ENCODE results near the gene EDEM2. TPM values are rescaled to one million over a fixed set of nuclear protein-coding genes. Genes with fewer than 3 reads are reported as not detected.
A peak's percentile ranks its signal among the peaks of the same experiment; 100 is the strongest.
"Not testable (repeated sequence)": the region's sequence is repeated elsewhere in the genome, so short reads cannot be mapped to it uniquely, and the experiment has no call there.

The EDEM2 gene
- total RNA-seq, 1 donor, result 32.2 TPM

DNA sequence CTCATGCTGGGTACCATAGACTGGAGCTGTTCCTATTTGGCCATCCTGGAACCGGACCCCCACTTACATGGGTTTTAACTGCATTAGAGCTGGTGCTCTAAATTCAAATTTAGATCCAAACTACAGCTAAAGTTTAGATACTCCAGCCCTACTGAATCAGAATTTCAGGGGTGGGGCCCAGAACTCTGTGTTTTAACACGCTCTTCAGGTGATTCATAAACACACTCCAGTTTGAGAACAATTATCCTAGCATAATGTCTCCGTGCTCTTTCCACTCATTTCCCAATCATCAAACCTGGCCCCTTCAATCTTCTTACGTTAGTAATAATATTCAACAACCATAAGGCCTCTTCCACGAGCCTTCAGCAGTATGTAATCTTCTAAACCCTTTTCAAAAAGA is 69.8 kb downstream of the EDEM2 start:
- Histone ChIP-seq H3K36me3 (ENCODE audit: insufficient read depth, low read length) (peaks cover 17% of the 10 kb centered on the region), H3K27ac (ENCODE audit: low read depth, low read length) (no peak overlapping the region), H3K4me1 (ENCODE audit: insufficient read depth, low read length) (peaks cover 7% of the 10 kb centered on the region), H3K79me2 (ENCODE audit: insufficient read depth, low read length) (peaks cover 67% of the 10 kb centered on the region), H2AFZ (ENCODE audit: low read length) (no peak overlapping the region), H3K4me2 (ENCODE audit: insufficient read depth, low read length) (no peak overlapping the region), H3K4me3 (ENCODE audit: insufficient read depth, low read length) (no peak overlapping the region), H3K27me3 (ENCODE audit: insufficient read depth, low read length) (no peaks in the 10 kb centered on the region), H4K20me1 (ENCODE audit: insufficient read depth, low read length) (peaks cover 38% of the 10 kb centered on the region), H3K9me3 (ENCODE audit: low read depth, low read length) (no peaks in the 10 kb centered on the region)
- peak; percentile 30 for DNase-seq (ENCODE audit: insufficient read length, low spot score, missing footprints)
- TF ChIP-seq, protein P1, sequence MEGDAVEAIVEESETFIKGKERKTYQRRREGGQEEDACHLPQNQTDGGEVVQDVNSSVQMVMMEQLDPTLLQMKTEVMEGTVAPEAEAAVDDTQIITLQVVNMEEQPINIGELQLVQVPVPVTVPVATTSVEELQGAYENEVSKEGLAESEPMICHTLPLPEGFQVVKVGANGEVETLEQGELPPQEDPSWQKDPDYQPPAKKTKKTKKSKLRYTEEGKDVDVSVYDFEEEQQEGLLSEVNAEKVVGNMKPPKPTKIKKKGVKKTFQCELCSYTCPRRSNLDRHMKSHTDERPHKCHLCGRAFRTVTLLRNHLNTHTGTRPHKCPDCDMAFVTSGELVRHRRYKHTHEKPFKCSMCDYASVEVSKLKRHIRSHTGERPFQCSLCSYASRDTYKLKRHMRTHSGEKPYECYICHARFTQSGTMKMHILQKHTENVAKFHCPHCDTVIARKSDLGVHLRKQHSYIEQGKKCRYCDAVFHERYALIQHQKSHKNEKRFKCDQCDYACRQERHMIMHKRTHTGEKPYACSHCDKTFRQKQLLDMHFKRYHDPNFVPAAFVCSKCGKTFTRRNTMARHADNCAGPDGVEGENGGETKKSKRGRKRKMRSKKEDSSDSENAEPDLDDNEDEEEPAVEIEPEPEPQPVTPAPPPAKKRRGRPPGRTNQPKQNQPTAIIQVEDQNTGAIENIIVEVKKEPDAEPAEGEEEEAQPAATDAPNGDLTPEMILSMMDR (IDR thresholded peaks at IDR 0.05; ENCODE audit: extremely low read depth, low read depth, low read length), result no peak

DNA sequence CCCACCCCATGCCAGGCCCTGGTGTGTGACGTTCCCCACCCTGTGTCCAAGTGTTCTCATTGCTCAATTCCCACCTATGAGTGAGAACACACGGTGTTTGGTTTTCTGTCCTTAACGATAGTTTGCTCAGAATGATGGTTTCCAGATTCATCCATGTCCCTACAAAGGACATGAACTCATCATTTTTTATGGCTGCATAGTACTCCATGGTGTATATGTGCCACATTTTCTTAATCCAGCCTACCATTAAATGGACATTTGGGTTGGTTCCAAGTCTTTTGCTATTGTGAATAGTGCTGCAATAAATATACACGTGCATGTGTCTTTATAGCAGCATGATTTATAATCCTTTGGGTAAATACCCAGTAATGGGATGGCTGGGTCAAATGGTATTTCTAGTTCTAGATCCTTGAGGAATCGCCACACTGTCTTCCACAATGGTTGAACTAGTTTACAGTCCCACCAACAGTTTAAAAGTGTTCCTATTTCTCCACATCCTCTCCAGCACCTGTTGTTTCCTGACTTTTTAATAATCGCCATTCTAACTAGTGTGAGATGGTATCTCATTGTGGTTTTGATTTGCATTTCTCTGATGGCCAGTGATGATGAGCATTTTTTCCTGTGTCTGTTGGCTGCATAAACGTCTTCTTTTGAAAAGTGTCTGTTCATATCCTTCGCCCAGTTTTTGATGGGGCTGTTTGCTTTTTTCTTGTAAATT is 75.5 kb downstream of the EDEM2 start:
- H3K4me1 ChIP-seq (ENCODE audit: insufficient read depth, low read length); DNase-seq (ENCODE audit: insufficient read length, low spot score, missing footprints); H3K4me2 ChIP-seq (ENCODE audit: insufficient read depth, low read length); H3K9me3 ChIP-seq (ENCODE audit: low read depth, low read length); H3K27me3 ChIP-seq (ENCODE audit: insufficient read depth, low read length); H3K27ac ChIP-seq (ENCODE audit: low read depth, low read length); H3K4me3 ChIP-seq (ENCODE audit: insufficient read depth, low read length); H2AFZ ChIP-seq (ENCODE audit: low read length): not testable (repeated sequence)
- peaks cover 56% of the 10 kb centered on the region for H3K79me2 ChIP-seq (ENCODE audit: insufficient read depth, low read length)
- H3K36me3 ChIP-seq (ENCODE audit: insufficient read depth, low read length), result peaks cover 25% of the 10 kb centered on the region
- peaks cover 23% of the 10 kb centered on the region for H4K20me1 ChIP-seq (ENCODE audit: insufficient read depth, low read length)

DNA sequence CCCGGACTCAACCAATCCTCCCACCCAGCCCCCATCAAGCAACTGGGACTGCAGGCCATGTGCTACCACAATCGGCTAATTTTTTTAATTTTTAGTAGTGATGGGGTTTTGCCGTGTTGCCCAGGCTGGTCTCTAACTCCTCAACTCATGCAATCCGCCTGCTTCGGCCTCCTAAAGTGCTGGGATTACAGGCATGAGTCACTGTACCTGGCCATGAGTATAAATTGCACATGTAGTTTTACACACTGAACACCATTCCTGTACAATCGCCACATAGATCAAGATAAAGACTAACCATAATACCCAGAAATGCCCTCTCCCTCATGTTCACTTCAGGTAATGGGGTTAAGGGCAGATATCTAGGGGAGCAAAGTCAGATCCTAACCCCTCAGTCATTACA is 80.9 kb downstream of the EDEM2 start:
- no peak overlapping the region for H3K4me2 ChIP-seq (ENCODE audit: insufficient read depth, low read length)
- H2AFZ ChIP-seq (ENCODE audit: low read length), result no peak overlapping the region
- TF ChIP-seq, protein P1 (IDR thresholded peaks at IDR 0.05; ENCODE audit: extremely low read depth, low read depth, low read length), result no peak
- no peaks in the 10 kb centered on the region for H3K9me3 ChIP-seq (ENCODE audit: low read depth, low read length)
- no peaks in the 10 kb centered on the region for H3K27me3 ChIP-seq (ENCODE audit: insufficient read depth, low read length)
- peaks cover 94% of the 10 kb centered on the region for H3K79me2 ChIP-seq (ENCODE audit: insufficient read depth, low read length)
- peaks cover 65% of the 10 kb centered on the region for H4K20me1 ChIP-seq (ENCODE audit: insufficient read depth, low read length)
- DNase-seq (ENCODE audit: insufficient read length, low spot score, missing footprints), result no peak
- no peak overlapping the region for H3K4me3 ChIP-seq (ENCODE audit: insufficient read depth, low read length)
- no peaks in the 10 kb centered on the region for H3K4me1 ChIP-seq (ENCODE audit: insufficient read depth, low read length)
- peaks cover 33% of the 10 kb centered on the region for H3K36me3 ChIP-seq (ENCODE audit: insufficient read depth, low read length)
- no peak overlapping the region for H3K27ac ChIP-seq (ENCODE audit: low read depth, low read length)

Small RNA genes lying within 50 kb of the gene (small RNA-seq; reads per million reads assigned to genes)
- gene RF00275 (not detected), gene RNA5SP483 (not detected)

Other genes with a start within 250 kb of the EDEM2 start
- 54.6 and 58.3 TPM in 2 replicates for gene GSS, start 191.5 kb downstream of the EDEM2 start, total RNA-seq
- gene MYH7B, start 191.5 kb downstream of the EDEM2 start, total RNA-seq, result 0.29 and 0.36 TPM in 2 replicates
- 98.7 and 98.8 TPM in 2 replicates for gene TRPC4AP, start 54.5 kb downstream of the EDEM2 start, total RNA-seq
- gene PROCR, start 24.7 kb upstream of the EDEM2 start, total RNA-seq, result 35.9 and 38.0 TPM in 2 replicates
- gene MMP24, start 79.4 kb upstream of the EDEM2 start, total RNA-seq, result 0.88 and 1.1 TPM in 2 replicates
- gene MMP24OS, start 130.8 kb upstream of the EDEM2 start, total RNA-seq, result 22.1 and 30.9 TPM in 2 replicates
- gene EIF6, start 137.4 kb upstream of the EDEM2 start, total RNA-seq, result 109 and 121 TPM in 2 replicates
- gene FAM83C, start 145.1 kb upstream of the EDEM2 start, total RNA-seq, result not detected in 2 replicates